GM21526 (cell line): ENCODE results near the gene FGF1.

Source experiments
- ATAC-seq: cut with Tn5 transposase; IDR thresholded peaks from one replicate; pipeline ENCODE4 v1.9.1; 2021; ENCODE audit warnings: moderate library complexity; ENCODE audit not compliant: unreplicated experiment, low FRiP score

FGF1 gene

GRCh38 chr5:142547445-142548380 is 138.2 kb downstream of the FGF1 start:
- no peak for ATAC-seq

- no peak for ATAC-seq
Observed at GRCh38 chr5:142545650-142546322, 140.1 kb downstream of the FGF1 start.

GRCh38 chr5:142544946-142545649 is 140.8 kb downstream of the FGF1 start:
- ATAC-seq = no peak

- no peak for ATAC-seq
Observed at GRCh38 chr5:142544071-142544753, 141.7 kb downstream of the FGF1 start.

GRCh38 chr5:142542906-142543305 is 143.0 kb downstream of the FGF1 start:
- ATAC-seq = no peak
